ENCODE results near the gene TMEM98.
"Not testable (repeated sequence)": the region's sequence is repeated elsewhere in the genome, so short reads cannot be mapped to it uniquely, and the experiment has no call there.

Gene TMEM98

DNA sequence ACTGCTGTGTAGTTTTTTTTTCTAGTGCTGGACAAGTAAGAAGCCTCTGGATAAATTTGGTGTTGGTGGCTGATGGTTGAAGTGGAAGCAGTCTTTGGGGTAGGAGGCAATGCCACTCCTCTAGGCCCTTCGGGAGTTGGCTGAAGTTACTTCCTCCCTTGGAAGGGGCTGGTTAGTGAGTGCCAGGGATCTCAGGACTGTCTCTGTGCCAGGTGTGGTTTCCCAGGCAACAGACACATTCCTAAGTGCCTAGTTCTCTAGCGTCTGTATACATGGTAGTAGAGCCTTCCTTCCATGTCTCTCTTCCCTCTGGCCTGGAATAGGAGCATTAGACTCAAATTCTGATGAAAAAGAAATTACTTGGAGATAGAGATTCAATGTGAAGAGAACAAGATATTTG is 15.3 kb downstream of the TMEM98 start:
- ATAC-seq, result no peak
- no peak for DNase-seq

DNA sequence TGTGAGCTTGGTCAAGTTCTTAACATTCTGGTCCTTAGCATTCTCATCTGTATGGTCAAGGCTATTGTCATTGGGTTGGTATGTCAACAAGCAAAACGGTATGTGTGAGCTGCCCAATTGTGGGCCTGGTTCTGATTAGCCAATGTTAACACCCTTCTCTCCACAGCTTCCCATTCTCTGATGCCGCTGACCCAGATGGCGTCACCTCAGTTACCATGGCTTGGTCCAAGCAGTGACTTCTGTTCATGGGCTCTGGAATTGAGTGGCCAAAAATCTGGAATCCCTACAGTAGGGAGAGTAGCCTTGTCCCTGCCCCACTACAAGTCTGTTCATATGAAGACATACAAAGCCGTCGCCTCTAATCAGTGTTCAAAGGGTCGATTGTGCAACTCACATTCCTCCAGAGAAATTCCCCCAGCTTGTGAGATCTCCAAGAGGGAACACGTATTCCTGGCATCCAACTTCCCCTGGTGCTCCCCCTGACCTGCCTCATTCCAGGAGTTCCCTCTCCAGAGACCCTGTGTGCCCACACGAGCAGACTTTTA is 15.8 kb downstream of the TMEM98 start:
- no peak for DNase-seq
- ATAC-seq, result no peak

DNA sequence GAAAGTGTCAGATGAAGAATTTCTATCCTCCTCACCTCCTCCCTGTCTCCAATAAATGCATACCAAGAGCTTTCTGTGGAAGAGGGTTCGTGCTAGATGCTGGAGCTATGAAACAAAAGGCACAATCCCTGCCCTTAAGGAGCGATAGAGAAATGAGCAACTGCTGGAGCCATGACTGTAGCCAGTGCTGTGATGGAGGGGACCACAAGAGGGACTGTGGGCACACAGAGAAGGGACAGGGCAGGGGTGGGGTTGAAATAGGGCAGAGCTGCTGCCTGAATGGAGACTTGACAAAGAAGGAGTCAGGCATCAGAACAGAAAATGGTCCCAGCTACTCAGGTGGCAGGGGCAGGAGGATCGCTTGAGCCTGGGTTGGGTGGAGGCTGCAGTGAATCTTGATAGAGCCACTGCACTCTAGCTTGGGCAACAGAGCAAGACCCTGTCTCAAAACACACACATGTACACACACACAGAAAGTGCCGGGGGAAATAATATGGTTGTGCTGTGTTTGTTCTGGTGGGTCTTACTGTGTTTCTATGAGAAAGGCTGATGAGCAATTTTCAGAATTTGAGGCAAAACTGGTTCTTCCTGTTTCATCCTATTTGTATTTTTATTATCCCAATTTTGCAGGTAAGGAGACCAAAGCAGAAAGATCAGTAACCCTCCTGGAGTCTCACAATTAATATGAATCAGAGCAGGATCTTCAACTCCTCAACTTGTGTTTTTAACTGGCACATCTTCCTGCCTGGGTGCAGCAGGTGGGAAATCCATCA is 16.5 kb downstream of the TMEM98 start:
- no peak for DNase-seq
- ATAC-seq, result no peak

DNA sequence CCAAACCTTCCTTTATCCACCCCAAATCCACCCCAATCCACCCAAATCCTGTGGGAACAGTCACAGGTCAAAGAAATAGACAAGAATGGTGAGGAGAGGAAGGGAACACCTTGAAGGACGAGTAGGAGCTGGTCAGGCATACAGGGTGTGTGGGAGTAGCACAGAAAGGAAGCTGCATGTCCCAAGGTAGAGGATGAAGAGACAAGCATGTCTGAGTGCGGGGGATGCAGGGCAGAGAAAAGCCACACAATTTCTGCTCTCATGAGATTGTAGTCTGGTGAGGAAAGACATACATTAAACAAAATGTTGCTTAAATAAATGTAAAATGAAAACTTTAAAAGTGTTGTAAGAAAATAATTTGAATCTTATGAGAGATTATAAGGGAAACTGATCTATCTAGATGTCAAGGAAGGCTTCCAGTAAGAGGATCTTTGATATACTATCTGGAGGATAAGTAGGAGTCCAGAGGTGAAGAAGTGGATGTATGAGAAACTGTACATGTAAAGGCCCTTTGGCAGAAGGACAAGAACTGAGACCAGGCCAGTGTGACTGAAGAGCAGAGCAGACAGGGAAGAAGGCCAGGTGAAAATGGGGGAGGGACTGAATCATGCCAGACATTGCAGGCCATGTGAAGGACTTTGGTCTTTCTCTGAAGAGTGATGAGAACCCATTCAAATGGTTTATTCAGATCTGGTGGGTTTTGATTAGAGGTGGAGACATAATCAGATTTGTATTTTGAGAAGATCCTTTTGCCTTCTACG is 18.6 kb downstream of the TMEM98 start:
- ATAC-seq, result no peak
- no peak for DNase-seq

DNA sequence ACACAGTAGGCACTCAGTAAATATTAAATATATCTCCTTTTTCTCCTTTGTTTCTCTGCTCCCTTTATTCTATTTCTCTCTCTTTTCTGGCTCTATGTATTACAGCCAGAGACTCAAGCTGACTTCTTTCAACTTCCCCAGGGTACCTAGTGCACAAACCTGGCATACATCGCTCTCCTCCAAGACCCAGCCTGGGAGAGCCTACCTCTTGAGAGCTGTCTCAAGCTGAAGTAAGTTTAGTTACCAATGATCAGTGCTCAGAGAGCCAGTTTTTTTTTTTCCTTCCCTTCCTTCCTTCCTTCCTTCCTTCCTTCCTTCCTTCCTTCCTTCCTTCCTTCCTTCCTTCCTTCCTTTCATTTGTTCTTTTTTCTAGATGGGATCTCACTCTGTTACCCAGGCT is 19.8 kb downstream of the TMEM98 start:
- ATAC-seq (no peak), DNase-seq (no peak)

DNA sequence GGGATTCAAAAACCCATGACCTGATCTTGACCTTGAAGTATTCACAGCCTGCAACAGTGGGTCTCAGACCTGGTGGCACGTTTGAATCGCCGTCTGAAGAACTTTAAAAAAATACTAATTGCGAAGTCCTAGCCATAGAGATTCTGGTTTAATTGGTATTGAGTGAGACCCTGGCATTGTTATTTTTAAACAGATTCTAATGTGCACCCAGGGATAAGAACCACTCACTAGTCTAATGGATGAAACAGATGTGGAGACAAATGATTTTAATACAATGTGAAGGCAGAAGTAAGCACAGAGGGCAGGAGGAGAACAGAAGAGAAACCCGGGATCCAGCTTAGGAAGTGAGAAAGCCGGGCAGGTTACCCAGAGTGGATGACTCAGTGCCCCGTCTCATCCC is 21.2 kb downstream of the TMEM98 start:
- no peak for ATAC-seq
- no peak for DNase-seq

DNA sequence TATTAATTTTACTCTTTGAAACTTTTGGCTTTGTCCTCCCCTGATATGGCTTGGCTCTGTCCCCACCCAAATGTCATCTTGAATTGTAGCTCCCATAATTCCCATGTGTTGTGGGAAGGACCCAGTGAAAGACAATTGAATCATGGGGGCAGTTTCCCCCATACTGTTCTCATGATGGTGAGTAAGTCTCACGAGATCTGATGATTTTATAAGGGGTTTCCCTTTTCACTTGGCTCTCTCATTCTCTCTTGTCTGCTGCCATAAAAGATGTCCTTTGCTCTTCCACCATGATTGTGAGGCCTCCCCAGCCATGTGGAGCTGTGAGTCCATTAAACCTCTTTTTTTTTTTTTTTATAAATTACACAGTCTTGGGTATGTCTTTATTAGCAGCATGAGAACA is 24.5 kb downstream of the TMEM98 start:
- DNase-seq, ATAC-seq: not testable (repeated sequence)

DNA sequence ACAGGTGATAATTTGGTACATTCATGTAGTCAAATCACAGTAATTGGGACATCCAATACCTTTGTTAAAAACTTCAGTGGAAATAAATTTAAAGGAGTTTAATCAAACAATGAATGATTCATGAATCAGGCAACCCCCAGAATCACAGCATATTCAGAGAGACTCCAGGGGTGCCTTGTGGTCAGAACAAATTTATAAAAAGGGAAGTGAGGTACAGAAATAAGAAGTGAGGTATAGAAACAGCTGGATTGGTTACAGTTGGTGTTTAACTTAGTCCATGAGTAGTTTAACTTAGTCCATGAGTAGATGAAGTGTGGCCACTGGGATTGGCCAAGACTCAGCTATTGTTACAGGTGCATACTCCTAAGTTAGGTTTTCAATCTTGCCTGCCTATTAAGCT is 25.1 kb downstream of the TMEM98 start:
- DNase-seq (no peak), ATAC-seq (no peak)

DNA sequence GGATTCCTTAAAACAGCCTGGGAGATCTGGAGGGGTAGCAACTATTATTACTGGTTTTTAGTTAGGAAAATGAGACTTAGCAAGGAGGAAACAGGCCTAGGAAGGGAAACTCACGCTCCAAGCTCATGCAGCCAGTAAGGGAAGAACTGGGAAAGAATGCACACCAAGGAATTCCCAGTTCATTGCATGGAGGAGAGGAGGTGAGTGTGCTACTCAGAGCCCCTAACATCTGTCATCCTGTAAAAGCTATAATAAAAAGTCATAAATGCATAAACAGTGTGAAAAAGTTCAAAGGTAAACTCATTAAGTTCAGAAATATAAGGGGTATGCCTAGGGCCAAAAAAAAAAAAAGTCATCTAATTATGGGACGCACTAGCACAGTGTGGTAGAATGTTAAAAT is 25.9 kb downstream of the TMEM98 start:
- no peak for DNase-seq
- no peak for ATAC-seq

DNA sequence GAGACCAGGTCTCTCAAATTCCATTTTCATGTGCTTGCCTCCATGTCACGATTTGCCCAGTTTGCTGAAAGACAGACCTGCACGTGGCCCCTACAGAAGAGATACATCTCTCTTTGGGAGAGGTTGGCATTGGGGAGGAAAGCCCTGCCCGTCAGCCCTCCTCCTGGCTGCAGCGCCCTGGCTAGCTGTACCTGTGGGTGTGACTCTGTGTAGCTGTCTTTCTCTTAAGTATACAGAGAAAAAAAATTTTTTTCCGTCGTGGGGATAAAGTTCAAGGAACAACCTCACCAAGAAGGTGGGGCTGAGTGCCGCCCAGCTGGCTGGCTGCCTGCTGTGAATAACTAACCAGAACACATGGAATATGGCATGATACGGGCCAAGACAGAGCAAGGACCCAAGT is 26.5 kb downstream of the TMEM98 start:
- ATAC-seq (no peak), DNase-seq (no peak)

DNA sequence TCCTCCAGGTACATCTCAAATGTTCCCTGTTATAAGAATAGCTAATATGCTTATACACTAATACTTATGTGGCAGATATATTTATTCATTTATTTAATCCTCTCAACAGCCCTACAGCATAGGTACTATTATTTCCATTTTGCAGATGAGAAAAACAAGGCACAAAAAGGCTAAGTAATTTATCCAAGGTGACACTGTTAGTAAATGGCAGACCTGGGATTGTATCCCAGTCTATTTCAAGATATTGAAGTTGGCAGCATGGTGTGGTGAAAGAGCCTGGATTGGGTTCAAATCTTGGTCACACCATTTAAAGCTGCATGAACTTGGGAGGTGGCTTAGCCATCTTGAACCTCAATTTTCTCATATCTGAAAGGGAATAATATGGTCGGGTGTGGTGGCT is 27.2 kb downstream of the TMEM98 start:
- ATAC-seq (no peak), DNase-seq (no peak)

DNA sequence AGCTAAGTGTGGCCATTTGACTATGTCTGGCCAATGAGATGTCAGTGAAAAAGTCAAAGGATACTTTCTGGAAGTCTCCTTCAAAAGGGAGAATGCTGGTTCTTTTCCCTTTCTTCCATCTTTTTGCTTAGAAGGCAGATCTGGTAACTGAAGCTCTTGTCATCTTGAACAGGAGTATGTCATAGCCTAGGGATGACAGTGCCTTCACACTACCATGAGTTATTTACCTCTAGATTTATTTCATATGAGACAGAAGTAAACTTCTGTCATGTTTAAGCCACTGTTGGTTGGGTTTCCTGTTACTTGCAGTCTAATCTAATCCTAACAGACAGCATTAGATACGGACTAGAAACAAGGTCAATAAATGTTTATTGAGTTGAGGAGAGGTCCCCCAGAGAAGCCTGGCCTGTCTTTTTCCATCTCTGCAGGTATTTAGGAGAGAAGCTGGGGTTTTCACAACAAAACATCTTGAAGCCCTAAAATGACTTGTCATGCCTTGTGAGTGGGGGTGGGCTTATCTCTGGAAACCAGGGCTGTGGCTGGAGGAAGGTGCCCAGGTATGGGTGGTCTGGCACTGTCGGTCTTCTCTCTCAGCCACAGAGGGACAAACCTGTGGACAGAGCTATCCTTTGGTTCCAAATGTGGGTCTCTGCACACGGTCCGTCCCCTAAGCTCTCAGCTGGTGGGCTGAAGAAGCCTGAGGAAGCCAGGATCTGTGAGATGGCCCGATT is 28.5 kb downstream of the TMEM98 start:
- DNase-seq, result no peak

DNA sequence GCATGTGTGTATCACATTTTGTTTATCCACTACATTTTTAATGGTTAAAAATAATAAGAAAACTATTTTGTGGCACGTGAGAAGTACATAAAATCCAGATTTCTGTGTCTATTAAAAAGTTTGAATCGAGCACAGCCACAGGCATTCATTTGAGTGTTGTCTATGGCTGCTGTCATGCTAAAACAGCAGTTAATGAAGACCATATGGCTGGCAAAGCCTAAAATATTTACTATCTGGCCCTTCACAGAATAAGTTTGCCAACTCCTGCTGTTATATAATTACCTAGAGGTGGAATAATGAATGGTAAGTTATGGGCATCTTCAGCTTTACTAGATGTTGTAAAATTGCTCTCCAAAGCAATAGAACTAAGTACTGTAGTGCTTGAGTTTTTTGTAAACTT is 30.5 kb downstream of the TMEM98 start:
- ATAC-seq, result no peak
- DNase-seq, result no peak

More for the DNA sequence above, 28.5 kb downstream of the TMEM98 start:
- no peak for ATAC-seq

DNA sequence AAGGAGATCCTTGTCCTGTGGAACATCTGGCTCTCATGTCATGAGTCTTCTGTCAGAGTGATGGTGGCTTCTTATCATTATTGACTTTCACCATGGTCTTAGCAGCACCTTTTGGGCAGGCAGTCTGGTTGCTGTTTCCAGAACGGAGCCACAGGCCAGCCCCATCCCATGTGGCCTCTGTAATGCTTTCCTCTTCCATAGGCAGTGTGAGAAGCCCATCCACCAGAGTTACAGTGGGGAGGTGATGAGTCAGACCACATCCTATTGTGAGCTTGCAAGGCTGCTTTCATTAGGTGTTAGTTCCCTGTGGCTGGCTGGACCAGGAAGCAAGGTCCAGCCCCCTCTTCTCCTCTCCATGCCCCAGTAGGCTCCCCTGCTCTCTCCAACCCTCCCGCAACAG is 32.9 kb downstream of the TMEM98 start:
- DNase-seq (no peak), ATAC-seq (no peak)

DNA sequence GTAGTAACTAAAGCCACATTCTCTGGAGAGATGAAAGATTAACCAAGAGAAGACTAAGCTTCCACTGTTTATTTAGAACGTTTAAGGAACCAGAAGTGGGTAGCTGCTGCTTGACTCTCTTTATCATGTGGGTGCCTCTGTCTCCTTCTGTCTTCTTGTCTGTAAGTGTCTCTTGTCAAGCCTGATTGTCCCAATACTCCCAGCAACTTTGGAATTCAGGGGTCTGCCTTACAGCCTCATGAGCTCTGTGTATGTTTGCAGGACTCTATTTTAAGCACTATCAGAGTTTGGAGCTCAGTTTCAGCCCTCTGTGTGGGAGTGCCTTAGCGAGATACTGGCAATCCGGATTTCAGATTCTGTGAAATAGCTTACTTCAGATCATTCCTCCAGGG is 34.4 kb downstream of the TMEM98 start:
- ATAC-seq, result no peak
- DNase-seq, result no peak

DNA sequence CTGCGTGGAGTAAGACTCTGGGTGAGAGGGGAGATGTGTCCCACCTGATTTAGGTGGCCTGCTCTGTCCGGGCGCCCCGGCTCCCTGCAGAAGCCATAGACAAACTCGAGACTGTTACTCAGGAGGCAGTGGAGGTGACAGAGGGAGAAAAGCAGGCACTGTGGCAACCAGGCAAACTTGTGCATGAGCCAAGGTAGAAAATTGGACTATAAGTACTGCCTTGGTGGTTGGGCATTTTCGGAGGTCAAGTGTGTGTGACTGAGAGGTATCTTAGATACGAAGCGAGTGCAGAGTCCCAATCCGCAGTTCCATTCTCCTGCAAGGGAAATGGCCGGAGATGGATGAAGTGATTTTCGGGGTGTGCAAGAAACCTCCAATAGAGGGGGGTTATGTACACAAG is 36.6 kb downstream of the TMEM98 start:
- ATAC-seq (no peak), DNase-seq (no peak)

DNA sequence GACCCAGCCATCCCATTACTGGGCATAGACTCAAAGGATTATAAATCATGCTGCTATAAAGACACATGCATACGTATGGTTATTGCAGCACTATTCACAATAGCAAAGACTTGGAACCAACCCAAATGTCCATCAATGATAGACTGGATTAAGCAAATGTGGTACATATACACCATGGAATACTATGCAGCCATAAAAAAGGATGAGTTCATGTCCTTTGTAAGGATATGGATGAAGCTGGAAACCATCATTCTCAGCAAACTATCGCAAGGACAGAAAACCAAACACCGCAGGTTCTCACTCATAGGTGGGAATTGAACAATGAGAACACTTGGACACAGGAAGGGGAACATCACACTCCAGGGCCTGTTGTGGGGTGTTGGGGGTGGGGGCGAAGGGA is 41.3 kb downstream of the TMEM98 start:
- ATAC-seq, result not testable (repeated sequence)

DNA sequence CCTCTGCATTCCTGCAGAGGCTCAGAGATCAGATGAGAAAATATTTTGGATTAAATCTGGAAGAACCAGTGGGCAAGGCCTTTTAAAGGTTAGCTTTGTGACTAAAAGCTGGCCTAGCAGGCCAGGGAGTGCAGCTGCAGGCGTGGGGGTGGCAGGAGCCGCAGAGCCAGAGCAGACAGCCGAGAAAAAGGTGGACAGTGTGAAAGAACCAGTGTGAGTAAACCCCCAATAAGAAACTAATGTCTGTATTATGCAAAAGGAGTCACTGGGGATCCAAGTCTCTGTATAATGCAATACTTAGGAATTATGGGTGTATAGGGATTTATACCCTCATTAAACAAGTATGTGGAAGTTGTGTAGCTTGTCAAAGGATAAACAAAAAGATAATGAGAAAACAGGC is 42.3 kb downstream of the TMEM98 start:
- ATAC-seq (no peak), DNase-seq (no peak)

More for the DNA sequence above, 41.3 kb downstream of the TMEM98 start:
- DNase-seq, result not testable (repeated sequence)

DNA sequence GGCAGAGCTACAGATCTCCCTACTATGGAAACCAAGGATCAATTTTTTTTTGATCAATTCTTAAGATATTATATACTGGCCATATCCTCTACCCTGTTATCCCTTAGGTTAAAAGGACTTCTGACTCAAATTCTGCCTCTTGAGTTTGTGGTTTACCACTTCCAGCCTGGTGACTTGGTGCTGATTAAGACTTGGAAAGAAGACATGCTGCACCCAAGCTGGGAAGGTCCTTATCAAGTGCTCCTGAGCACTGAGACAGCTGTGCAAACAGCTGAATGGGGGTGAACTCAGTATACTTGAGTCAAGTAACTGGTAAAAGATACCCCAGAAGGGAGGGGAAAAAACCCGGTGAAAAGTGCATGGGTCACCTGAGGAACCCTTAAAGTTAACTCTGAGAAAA is 43.2 kb downstream of the TMEM98 start:
- ATAC-seq (peak; percentile 52), DNase-seq (peak; percentile 12)

DNA sequence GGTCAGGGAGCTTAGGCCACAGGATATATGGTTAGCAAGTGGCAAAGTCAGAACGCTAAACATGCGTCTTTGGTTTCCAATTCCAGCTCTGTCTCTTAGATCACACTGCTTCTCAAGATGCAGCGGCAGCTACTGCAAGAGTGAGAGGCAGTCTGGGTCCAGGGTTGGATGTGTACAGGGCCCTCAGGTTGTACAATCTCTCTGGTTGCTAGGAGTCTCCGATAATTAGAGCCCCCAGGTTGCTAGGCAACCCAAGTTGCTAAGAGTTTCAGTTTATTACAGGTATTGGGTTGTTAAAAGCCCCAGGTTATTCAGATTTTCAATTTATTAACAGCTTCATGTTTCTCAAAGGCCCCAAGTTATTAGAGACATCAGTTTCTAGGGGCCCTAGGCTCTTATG is 48.2 kb downstream of the TMEM98 start:
- ATAC-seq, result no peak
- DNase-seq, result no peak

DNA sequence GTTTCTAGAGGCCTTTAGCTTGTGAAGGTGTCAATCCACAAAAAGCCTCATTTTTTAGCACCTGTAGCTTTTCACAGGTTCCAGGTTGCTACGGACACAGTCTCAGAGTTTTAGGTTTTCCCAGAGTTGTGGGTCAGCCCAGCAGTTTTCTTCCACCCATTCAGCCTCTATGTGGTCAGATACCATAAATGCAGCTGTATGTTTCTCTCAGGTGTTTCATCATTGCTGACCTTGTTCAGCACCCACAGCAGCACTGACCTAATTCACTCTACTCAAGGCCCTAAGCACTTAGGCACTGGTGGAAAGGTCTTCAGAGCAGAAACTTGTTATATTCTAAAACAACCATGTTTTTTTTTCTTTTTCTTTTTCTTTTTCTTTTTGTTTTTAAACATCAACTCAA is 48.7 kb downstream of the TMEM98 start:
- no peak for DNase-seq
- ATAC-seq, result no peak

DNA sequence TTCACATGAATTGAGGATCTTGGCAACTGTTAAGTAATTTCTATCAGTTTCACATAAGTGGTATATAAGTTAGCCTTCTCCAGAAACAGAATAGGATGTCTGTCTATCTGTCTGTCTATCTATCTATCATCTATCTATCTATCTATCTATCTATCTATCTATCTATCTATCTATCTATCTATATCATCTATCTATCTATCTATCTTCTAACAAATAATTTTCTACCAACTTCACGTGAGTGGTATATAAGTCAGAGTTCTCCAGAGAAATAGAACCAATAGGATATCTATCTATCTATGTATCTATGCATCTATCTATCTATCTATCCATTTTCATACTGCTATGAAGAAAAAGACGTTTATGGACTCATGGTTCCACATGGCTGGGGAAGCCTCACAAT is 52.3 kb downstream of the TMEM98 start:
- no peak for DNase-seq
- no peak for ATAC-seq

DNA sequence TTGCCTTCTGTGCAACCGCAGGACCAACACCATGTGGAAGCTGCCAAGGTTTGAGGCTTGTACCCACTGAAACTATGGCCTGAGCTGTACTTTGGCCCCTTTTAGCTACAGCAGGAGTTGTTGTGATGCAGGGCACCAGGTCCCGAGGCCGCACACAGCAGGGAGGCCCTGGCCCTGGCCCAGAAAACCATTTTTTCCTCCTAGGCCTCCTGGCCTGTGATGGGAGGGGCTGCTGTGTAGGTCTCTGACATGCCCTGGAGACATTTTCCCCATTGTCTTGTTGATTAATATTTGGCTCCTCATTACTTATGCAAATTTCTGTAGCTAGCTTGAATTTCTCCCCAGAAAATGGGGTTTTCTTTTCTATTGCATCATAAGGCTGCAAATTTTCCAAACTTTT is 53.7 kb downstream of the TMEM98 start:
- ATAC-seq, DNase-seq: not testable (repeated sequence)
